Measurements from ENCODE around the gene TM2D3. TPM values are rescaled to one million over a fixed set of nuclear protein-coding genes. Genes with fewer than 3 reads are reported as not detected.

The TM2D3 gene
- total RNA-seq, 1 donor from 2014 or later: 49.6 TPM

- H3K27ac ChIP-seq (ENCODE audit: low read depth, low read length): peak overlapping the region; percentile 61
These were observed 5.5 kb downstream of the TM2D3 start for GRCh38 chr15:101646672-101647071.

GRCh38 chr15:101642361-101642760, 9.8 kb downstream of the TM2D3 start:
- Histone ChIP-seq H3K9ac (ENCODE audit: low read depth in 1 of 3, low read length in 3 of 3) (no peak overlapping the region), H3K4me1 (ENCODE audit: control insufficient read depth in 3 of 3, insufficient read depth in 3 of 3, low read length in 3 of 3) (peaks cover 9 to 17% (median 16%) of the 10 kb centered on the region in 3 donors), H3K4me3 (ENCODE audit: low read length in 3 of 3) (no peak overlapping the region), H3K9me3 (ENCODE audit: control insufficient read depth in 3 of 3, low read length in 3 of 3) (no peaks in the 10 kb centered on the region), H3K36me3 (ENCODE audit: control insufficient read depth in 3 of 3, insufficient read depth in 3 of 3, low read length in 3 of 3) (peaks cover 18 to 44% (median 43%) of the 10 kb centered on the region in 3 donors), H3K27ac (ENCODE audit: low read depth, low read length) (peak overlapping the region; percentile 54), H3K27me3 (ENCODE audit: control insufficient read depth in 3 of 3, insufficient read depth in 3 of 3, low read length in 3 of 3) (no peaks in the 10 kb centered on the region)

More at GRCh38 chr15:101646672-101647071, 5.5 kb downstream of the TM2D3 start:
- H3K9me3 ChIP-seq (ENCODE audit: control insufficient read depth in 3 of 3, low read length in 3 of 3): no peaks in the 10 kb centered on the region
- H3K4me1 ChIP-seq (ENCODE audit: control insufficient read depth in 3 of 3, insufficient read depth in 3 of 3, low read length in 3 of 3): peaks cover 26 to 32% (median 29%) of the 10 kb centered on the region in 3 donors
- H3K4me3 ChIP-seq (ENCODE audit: low read length in 3 of 3): no peak overlapping the region
- peaks cover 24 to 53% (median 42%) of the 10 kb centered on the region in 3 donors for H3K36me3 ChIP-seq (ENCODE audit: control insufficient read depth in 3 of 3, insufficient read depth in 3 of 3, low read length in 3 of 3)
- H3K9ac ChIP-seq (ENCODE audit: low read depth in 1 of 3, low read length in 3 of 3): no peak overlapping the region
- H3K27me3 ChIP-seq (ENCODE audit: control insufficient read depth in 3 of 3, insufficient read depth in 3 of 3, low read length in 3 of 3): no peaks in the 10 kb centered on the region

- H3K4me1 ChIP-seq (ENCODE audit: control insufficient read depth in 3 of 3, insufficient read depth in 3 of 3, low read length in 3 of 3): peaks cover 9 to 14% (median 11%) of the 10 kb centered on the region in 3 donors
- peak overlapping the region; percentile 54 for H3K27ac ChIP-seq (ENCODE audit: low read depth, low read length)
- peaks cover 16 to 47% (median 39%) of the 10 kb centered on the region in 3 donors for H3K36me3 ChIP-seq (ENCODE audit: control insufficient read depth in 3 of 3, insufficient read depth in 3 of 3, low read length in 3 of 3)
- no peaks in the 10 kb centered on the region for H3K9me3 ChIP-seq (ENCODE audit: control insufficient read depth in 3 of 3, low read length in 3 of 3)
- no peaks in the 10 kb centered on the region for H3K27me3 ChIP-seq (ENCODE audit: control insufficient read depth in 3 of 3, insufficient read depth in 3 of 3, low read length in 3 of 3)
- no peak overlapping the region for H3K9ac ChIP-seq (ENCODE audit: low read depth in 1 of 3, low read length in 3 of 3)
- no peak overlapping the region for H3K4me3 ChIP-seq (ENCODE audit: low read length in 3 of 3)
These were observed 10.3 kb downstream of the TM2D3 start for GRCh38 chr15:101641894-101642293.

- H3K4me1 ChIP-seq (ENCODE audit: control insufficient read depth in 3 of 3, insufficient read depth in 3 of 3, low read length in 3 of 3): peaks cover 4 to 7% (median 7%) of the 10 kb centered on the region in 3 donors
- peak overlapping the region; percentile 54 for H3K27ac ChIP-seq (ENCODE audit: low read depth, low read length)
- H3K9me3 ChIP-seq (ENCODE audit: control insufficient read depth in 3 of 3, low read length in 3 of 3): no peaks in the 10 kb centered on the region
- peaks cover 13 to 43% (median 35%) of the 10 kb centered on the region in 3 donors for H3K36me3 ChIP-seq (ENCODE audit: control insufficient read depth in 3 of 3, insufficient read depth in 3 of 3, low read length in 3 of 3)
- no peak overlapping the region for H3K9ac ChIP-seq (ENCODE audit: low read depth in 1 of 3, low read length in 3 of 3)
- peak overlapping the region in 1 of 3 donors; percentile 25 for H3K4me3 ChIP-seq (ENCODE audit: low read length in 3 of 3)
- no peaks in the 10 kb centered on the region for H3K27me3 ChIP-seq (ENCODE audit: control insufficient read depth in 3 of 3, insufficient read depth in 3 of 3, low read length in 3 of 3)
These were observed 10.9 kb downstream of the TM2D3 start for GRCh38 chr15:101641129-101641764.

- no peak overlapping the region for H3K4me3 ChIP-seq (ENCODE audit: low read length in 3 of 3)
- no peak overlapping the region for H3K27ac ChIP-seq (ENCODE audit: low read depth, low read length)
- no peaks in the 10 kb centered on the region for H3K27me3 ChIP-seq (ENCODE audit: control insufficient read depth in 3 of 3, insufficient read depth in 3 of 3, low read length in 3 of 3)
- no peak overlapping the region for H3K9ac ChIP-seq (ENCODE audit: low read depth in 1 of 3, low read length in 3 of 3)
- H3K9me3 ChIP-seq (ENCODE audit: control insufficient read depth in 3 of 3, low read length in 3 of 3): no peaks in the 10 kb centered on the region
- peaks cover 3 to 7% (median 6%) of the 10 kb centered on the region in 3 donors for H3K4me1 ChIP-seq (ENCODE audit: control insufficient read depth in 3 of 3, insufficient read depth in 3 of 3, low read length in 3 of 3)
- peaks cover 12 to 35% (median 23%) of the 10 kb centered on the region in 3 donors for H3K36me3 ChIP-seq (ENCODE audit: control insufficient read depth in 3 of 3, insufficient read depth in 3 of 3, low read length in 3 of 3)
These were observed 12.5 kb downstream of the TM2D3 start for GRCh38 chr15:101639667-101640066.

GRCh38 chr15:101637919-101638318, 14.3 kb downstream of the TM2D3 start:
- H3K36me3 ChIP-seq (ENCODE audit: control insufficient read depth in 3 of 3, insufficient read depth in 3 of 3, low read length in 3 of 3): peaks cover 5 to 24% (median 14%) of the 10 kb centered on the region in 3 donors
- no peak overlapping the region for H3K9ac ChIP-seq (ENCODE audit: low read depth in 1 of 3, low read length in 3 of 3)
- H3K9me3 ChIP-seq (ENCODE audit: control insufficient read depth in 3 of 3, low read length in 3 of 3): no peaks in the 10 kb centered on the region
- no peaks in the 10 kb centered on the region for H3K27me3 ChIP-seq (ENCODE audit: control insufficient read depth in 3 of 3, insufficient read depth in 3 of 3, low read length in 3 of 3)
- no peak overlapping the region for H3K4me3 ChIP-seq (ENCODE audit: low read length in 3 of 3)
- H3K4me1 ChIP-seq (ENCODE audit: control insufficient read depth in 3 of 3, insufficient read depth in 3 of 3, low read length in 3 of 3): peaks cover 3 to 7% (median 6%) of the 10 kb centered on the region in 3 donors
- H3K27ac ChIP-seq (ENCODE audit: low read depth, low read length): no peak overlapping the region

- Histone ChIP-seq H3K9me3 (ENCODE audit: control insufficient read depth in 3 of 3, low read length in 3 of 3) (no peaks in the 10 kb centered on the region), H3K9ac (ENCODE audit: low read depth in 1 of 3, low read length in 3 of 3) (no peak overlapping the region), H3K36me3 (ENCODE audit: control insufficient read depth in 3 of 3, insufficient read depth in 3 of 3, low read length in 3 of 3) (peaks cover 4 to 23% (median 13%) of the 10 kb centered on the region in 3 donors)
These were observed 14.7 kb downstream of the TM2D3 start for GRCh38 chr15:101637516-101637915.

GRCh38 chr15:101637038-101637437, 15.1 kb downstream of the TM2D3 start:
- Histone ChIP-seq H3K27me3 (ENCODE audit: control insufficient read depth in 3 of 3, insufficient read depth in 3 of 3, low read length in 3 of 3) (no peaks in the 10 kb centered on the region), H3K9me3 (ENCODE audit: control insufficient read depth in 3 of 3, low read length in 3 of 3) (no peaks in the 10 kb centered on the region), H3K27ac (ENCODE audit: low read depth, low read length) (no peak overlapping the region), H3K9ac (ENCODE audit: low read depth in 1 of 3, low read length in 3 of 3) (no peak overlapping the region), H3K36me3 (ENCODE audit: control insufficient read depth in 3 of 3, insufficient read depth in 3 of 3, low read length in 3 of 3) (peaks cover 0 to 19% (median 9%) of the 10 kb centered on the region in 3 donors), H3K4me1 (ENCODE audit: control insufficient read depth in 3 of 3, insufficient read depth in 3 of 3, low read length in 3 of 3) (peaks cover 3 to 6% (median 3%) of the 10 kb centered on the region in 3 donors), H3K4me3 (ENCODE audit: low read length in 3 of 3) (no peak overlapping the region)

More at GRCh38 chr15:101637516-101637915, 14.7 kb downstream of the TM2D3 start:
- Histone ChIP-seq H3K27ac (ENCODE audit: low read depth, low read length) (no peak overlapping the region), H3K27me3 (ENCODE audit: control insufficient read depth in 3 of 3, insufficient read depth in 3 of 3, low read length in 3 of 3) (no peaks in the 10 kb centered on the region), H3K4me1 (ENCODE audit: control insufficient read depth in 3 of 3, insufficient read depth in 3 of 3, low read length in 3 of 3) (peaks cover 3 to 6% (median 6%) of the 10 kb centered on the region in 3 donors), H3K4me3 (ENCODE audit: low read length in 3 of 3) (no peak overlapping the region)

- no peaks in the 10 kb centered on the region for H3K27me3 ChIP-seq (ENCODE audit: control insufficient read depth in 3 of 3, insufficient read depth in 3 of 3, low read length in 3 of 3)
- no peaks in the 10 kb centered on the region for H3K9me3 ChIP-seq (ENCODE audit: control insufficient read depth in 3 of 3, low read length in 3 of 3)
- H3K4me3 ChIP-seq (ENCODE audit: low read length in 3 of 3): no peak overlapping the region
- H3K4me1 ChIP-seq (ENCODE audit: control insufficient read depth in 3 of 3, insufficient read depth in 3 of 3, low read length in 3 of 3): peaks cover 3 to 6% (median 3%) of the 10 kb centered on the region in 3 donors
- H3K9ac ChIP-seq (ENCODE audit: low read depth in 1 of 3, low read length in 3 of 3): no peak overlapping the region
- H3K36me3 ChIP-seq (ENCODE audit: control insufficient read depth in 3 of 3, insufficient read depth in 3 of 3, low read length in 3 of 3): peaks cover 0 to 16% (median 9%) of the 10 kb centered on the region in 3 donors
- H3K27ac ChIP-seq (ENCODE audit: low read depth, low read length): no peak overlapping the region
These were observed 16.0 kb downstream of the TM2D3 start for GRCh38 chr15:101635944-101636727.

- Histone ChIP-seq H3K9ac (ENCODE audit: low read depth in 1 of 3, low read length in 3 of 3) (no peak overlapping the region), H3K36me3 (ENCODE audit: control insufficient read depth in 3 of 3, insufficient read depth in 3 of 3, low read length in 3 of 3) (peaks cover 0 to 4% (median 0%) of the 10 kb centered on the region in 3 donors), H3K4me3 (ENCODE audit: low read length in 3 of 3) (no peak overlapping the region), H3K27me3 (ENCODE audit: control insufficient read depth in 3 of 3, insufficient read depth in 3 of 3, low read length in 3 of 3) (no peaks in the 10 kb centered on the region), H3K9me3 (ENCODE audit: control insufficient read depth in 3 of 3, low read length in 3 of 3) (no peaks in the 10 kb centered on the region), H3K27ac (ENCODE audit: low read depth, low read length) (no peak overlapping the region), H3K4me1 (ENCODE audit: control insufficient read depth in 3 of 3, insufficient read depth in 3 of 3, low read length in 3 of 3) (no peaks in the 10 kb centered on the region)
These were observed 18.8 kb downstream of the TM2D3 start for GRCh38 chr15:101633356-101633755.
